GM23338 (cell line): ENCODE results near the gene ECT2.

Experiments
- CREB1 ChIP-seq: fragments of 250-450 bp; sonication (Bioruptor Pico); IDR thresholded peaks from 2 replicates; pipeline ENCODE4 v1.5.0; 2020; ENCODE audit warnings: low read depth, mild to moderate bottlenecking, moderate library complexity
- EZH2 ChIP-seq: fragments of 200-600 bp; sonication (generic); IDR thresholded peaks from one replicate; pipeline ENCODE4 v1.8.0; 2017; ENCODE audit warnings: antibody characterized with exemption, mild to moderate bottlenecking, low read depth; ENCODE audit not compliant: unreplicated experiment
- EZH2phosphoT487 ChIP-seq: fragments of 200-600 bp; sonication (generic); IDR thresholded peaks from one replicate; pipeline ENCODE4 v1.8.1; 2018; ENCODE audit warnings: antibody characterized with exemption; ENCODE audit not compliant: unreplicated experiment
- JUNB ChIP-seq: IDR thresholded peaks from one replicate; pipeline ENCODE4 v1.6.1; 2016; ENCODE audit warnings: antibody characterized with exemption; ENCODE audit not compliant: unreplicated experiment
- NANOG ChIP-seq: IDR thresholded peaks from 2 replicates; pipeline ENCODE4 v1.6.1; 2016; ENCODE audit warnings: antibody characterized with exemption, borderline replicate concordance
- POLR2AphosphoS5 ChIP-seq: IDR thresholded peaks from 2 replicates; pipeline ENCODE4 v1.6.1; 2016; ENCODE audit warnings: antibody characterized with exemption, low read depth
- STAT1 ChIP-seq: IDR thresholded peaks from one replicate; pipeline ENCODE4 v1.6.1; 2016; ENCODE audit warnings: antibody characterized with exemption; ENCODE audit not compliant: unreplicated experiment
- ZNF331 ChIP-seq: fragments of 250-450 bp; sonication (Bioruptor Pico); IDR thresholded peaks from 2 replicates; pipeline ENCODE4 v1.5.0; 2020; ENCODE audit warnings: low read depth, mild to moderate bottlenecking, moderate library complexity
- TF ChIP-seq, protein P1 (sequence below), 2 experiments: fragments of 200-600 bp in 1 of 2; sonication (generic) in 1 of 2; conservative IDR thresholded peaks; 2 replicates each; pipeline versions ENCODE4 v1.5.1 to v1.6.1; 2016 to 2017; ENCODE audit warnings: antibody characterized with exemption in 2 of 2, low read depth in 2 of 2, mild to moderate bottlenecking in 2 of 2, moderate library complexity in 1 of 2
- TF ChIP-seq, protein P2 (sequence below): IDR thresholded peaks from one replicate; pipeline ENCODE4 v1.6.1; 2018; ENCODE audit warnings: antibody characterized with exemption; ENCODE audit not compliant: unreplicated experiment
- TF ChIP-seq, protein P3 (sequence below): IDR thresholded peaks from 2 replicates; pipeline ENCODE4 v1.6.1; 2016; ENCODE audit warnings: antibody characterized with exemption

DNA sequence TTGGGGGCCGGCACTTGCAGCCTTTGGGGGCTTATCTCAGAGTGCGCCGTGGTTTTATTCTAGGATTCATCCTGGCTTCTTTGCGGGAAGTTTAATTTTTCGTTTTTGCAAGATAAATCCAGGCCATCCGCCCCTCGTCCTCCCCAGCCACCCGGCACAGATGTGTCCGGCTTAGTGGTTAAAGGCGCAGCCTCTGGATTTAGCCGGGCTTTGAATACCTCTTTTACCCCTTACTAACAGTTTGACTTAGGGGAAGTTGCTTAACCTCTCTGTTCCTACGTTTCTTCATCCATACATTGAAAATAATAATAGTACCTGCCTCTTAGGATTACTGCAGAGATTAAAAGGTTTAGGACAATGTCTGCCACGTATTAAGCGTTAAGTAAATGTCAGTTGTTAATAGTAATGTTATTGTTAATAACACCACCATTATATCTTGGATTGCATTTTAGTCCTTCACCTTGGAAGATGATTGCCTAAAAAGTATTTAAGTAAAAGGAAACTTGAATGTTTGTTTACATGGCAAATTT, 714 bp downstream of the ECT2 start:
- TF ChIP-seq, protein P1, sequence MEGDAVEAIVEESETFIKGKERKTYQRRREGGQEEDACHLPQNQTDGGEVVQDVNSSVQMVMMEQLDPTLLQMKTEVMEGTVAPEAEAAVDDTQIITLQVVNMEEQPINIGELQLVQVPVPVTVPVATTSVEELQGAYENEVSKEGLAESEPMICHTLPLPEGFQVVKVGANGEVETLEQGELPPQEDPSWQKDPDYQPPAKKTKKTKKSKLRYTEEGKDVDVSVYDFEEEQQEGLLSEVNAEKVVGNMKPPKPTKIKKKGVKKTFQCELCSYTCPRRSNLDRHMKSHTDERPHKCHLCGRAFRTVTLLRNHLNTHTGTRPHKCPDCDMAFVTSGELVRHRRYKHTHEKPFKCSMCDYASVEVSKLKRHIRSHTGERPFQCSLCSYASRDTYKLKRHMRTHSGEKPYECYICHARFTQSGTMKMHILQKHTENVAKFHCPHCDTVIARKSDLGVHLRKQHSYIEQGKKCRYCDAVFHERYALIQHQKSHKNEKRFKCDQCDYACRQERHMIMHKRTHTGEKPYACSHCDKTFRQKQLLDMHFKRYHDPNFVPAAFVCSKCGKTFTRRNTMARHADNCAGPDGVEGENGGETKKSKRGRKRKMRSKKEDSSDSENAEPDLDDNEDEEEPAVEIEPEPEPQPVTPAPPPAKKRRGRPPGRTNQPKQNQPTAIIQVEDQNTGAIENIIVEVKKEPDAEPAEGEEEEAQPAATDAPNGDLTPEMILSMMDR (conservative IDR thresholded peaks at IDR 0.05; ENCODE audit: low read depth in 2 of 2): no peak
- TF ChIP-seq STAT1 (no peak), EZH2 (no peak), EZH2phosphoT487 (no peak), POLR2AphosphoS5 (no peak), NANOG (no peak), CREB1 (CRISPR knock-in tag) (no peak), ZNF331 (no peak), JUNB (no peak)
- TF ChIP-seq, protein P2, sequence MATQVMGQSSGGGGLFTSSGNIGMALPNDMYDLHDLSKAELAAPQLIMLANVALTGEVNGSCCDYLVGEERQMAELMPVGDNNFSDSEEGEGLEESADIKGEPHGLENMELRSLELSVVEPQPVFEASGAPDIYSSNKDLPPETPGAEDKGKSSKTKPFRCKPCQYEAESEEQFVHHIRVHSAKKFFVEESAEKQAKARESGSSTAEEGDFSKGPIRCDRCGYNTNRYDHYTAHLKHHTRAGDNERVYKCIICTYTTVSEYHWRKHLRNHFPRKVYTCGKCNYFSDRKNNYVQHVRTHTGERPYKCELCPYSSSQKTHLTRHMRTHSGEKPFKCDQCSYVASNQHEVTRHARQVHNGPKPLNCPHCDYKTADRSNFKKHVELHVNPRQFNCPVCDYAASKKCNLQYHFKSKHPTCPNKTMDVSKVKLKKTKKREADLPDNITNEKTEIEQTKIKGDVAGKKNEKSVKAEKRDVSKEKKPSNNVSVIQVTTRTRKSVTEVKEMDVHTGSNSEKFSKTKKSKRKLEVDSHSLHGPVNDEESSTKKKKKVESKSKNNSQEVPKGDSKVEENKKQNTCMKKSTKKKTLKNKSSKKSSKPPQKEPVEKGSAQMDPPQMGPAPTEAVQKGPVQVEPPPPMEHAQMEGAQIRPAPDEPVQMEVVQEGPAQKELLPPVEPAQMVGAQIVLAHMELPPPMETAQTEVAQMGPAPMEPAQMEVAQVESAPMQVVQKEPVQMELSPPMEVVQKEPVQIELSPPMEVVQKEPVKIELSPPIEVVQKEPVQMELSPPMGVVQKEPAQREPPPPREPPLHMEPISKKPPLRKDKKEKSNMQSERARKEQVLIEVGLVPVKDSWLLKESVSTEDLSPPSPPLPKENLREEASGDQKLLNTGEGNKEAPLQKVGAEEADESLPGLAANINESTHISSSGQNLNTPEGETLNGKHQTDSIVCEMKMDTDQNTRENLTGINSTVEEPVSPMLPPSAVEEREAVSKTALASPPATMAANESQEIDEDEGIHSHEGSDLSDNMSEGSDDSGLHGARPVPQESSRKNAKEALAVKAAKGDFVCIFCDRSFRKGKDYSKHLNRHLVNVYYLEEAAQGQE: no peak
- TF ChIP-seq, protein P3, sequence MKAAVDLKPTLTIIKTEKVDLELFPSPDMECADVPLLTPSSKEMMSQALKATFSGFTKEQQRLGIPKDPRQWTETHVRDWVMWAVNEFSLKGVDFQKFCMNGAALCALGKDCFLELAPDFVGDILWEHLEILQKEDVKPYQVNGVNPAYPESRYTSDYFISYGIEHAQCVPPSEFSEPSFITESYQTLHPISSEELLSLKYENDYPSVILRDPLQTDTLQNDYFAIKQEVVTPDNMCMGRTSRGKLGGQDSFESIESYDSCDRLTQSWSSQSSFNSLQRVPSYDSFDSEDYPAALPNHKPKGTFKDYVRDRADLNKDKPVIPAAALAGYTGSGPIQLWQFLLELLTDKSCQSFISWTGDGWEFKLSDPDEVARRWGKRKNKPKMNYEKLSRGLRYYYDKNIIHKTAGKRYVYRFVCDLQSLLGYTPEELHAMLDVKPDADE: no peak
